Neural progenitor cell (in vitro differentiated cells): Measurements from ENCODE around the gene NCOA3.

Experiments used
- EZH2phosphoT487 ChIP-seq: fragments of 200-600 bp; sonication (generic); IDR thresholded peaks from 2 replicates; pipeline ENCODE4 v1.6.1; 2017; ENCODE audit warnings: antibody characterized with exemption
- TF ChIP-seq, protein P1 (sequence below): fragments of 200-600 bp; sonication (generic); IDR thresholded peaks from 2 replicates; pipeline ENCODE4 v1.5.1; 2017; ENCODE audit warnings: antibody characterized with exemption, mild to moderate bottlenecking

DNA sequence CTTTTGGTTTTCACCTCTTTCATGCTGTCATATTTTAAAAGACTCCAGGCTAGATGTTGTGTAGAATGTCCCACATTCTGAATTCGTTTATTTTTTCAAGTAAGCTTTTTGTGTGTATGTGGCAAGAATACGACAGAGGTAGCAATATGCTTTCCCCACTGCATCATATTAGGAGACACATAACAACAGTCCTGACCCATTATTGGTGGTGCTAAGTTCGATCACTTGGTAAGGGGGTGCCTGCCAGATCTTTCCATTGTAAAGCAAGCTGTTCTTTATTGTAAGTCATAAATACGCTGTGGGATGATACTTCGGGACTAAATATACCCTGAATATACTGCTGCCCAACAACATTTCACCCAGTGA is 588 bp upstream of the NCOA3 start:
- TF ChIP-seq, protein P1, sequence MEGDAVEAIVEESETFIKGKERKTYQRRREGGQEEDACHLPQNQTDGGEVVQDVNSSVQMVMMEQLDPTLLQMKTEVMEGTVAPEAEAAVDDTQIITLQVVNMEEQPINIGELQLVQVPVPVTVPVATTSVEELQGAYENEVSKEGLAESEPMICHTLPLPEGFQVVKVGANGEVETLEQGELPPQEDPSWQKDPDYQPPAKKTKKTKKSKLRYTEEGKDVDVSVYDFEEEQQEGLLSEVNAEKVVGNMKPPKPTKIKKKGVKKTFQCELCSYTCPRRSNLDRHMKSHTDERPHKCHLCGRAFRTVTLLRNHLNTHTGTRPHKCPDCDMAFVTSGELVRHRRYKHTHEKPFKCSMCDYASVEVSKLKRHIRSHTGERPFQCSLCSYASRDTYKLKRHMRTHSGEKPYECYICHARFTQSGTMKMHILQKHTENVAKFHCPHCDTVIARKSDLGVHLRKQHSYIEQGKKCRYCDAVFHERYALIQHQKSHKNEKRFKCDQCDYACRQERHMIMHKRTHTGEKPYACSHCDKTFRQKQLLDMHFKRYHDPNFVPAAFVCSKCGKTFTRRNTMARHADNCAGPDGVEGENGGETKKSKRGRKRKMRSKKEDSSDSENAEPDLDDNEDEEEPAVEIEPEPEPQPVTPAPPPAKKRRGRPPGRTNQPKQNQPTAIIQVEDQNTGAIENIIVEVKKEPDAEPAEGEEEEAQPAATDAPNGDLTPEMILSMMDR = no peak
- no peak for TF ChIP-seq EZH2phosphoT487
